Common myeloid progenitor, CD34-positive (primary cell): ENCODE measurements around the gene TMEM89.

Experiments
- CTCF ChIA-PET: fragments of 350-600 bp; sonication (Branson Sonifier 250); formaldehyde crosslinking; loops from one replicate; lab custom pipeline; 2021; ENCODE audit warnings: antibody characterized with exemption; lab: Charles Lee
- POLR2A ChIA-PET: fragments of 350-600 bp; sonication (Branson Sonifier 250); formaldehyde crosslinking; loops from one replicate; lab custom pipeline; 2021; ENCODE audit warnings: antibody characterized with exemption; lab: Charles Lee
- DNase-seq, 3 donors: peaks; one replicate each; pipeline versions ENCODE4 v3.0.0 to v3.0.0-alpha.2; 2013
- H3K27ac ChIP-seq, 2 experiments: 1 replicate in 1 of 2; 2 replicates in 1 of 2; pipeline ENCODE4 v1.7.0; 2013; ENCODE audit warnings: inconsistent platforms in 2 of 2, low read length in 2 of 2, mild to moderate bottlenecking in 2 of 2, low read depth in 1 of 2, moderate library complexity in 1 of 2; ENCODE audit not compliant: severe bottlenecking in 2 of 2, insufficient read depth in 1 of 2, poor library complexity in 1 of 2
- H3K27me3 ChIP-seq, 5 experiments: replicated peaks in 2 of 5; 1 replicate in 3 of 5; 2 replicates in 2 of 5; pipeline versions ENCODE4 v1.6.1 to v1.7.0; 2013; ENCODE audit warnings: low read length in 4 of 5, mild to moderate bottlenecking in 2 of 5, moderate library complexity in 2 of 5, inconsistent platforms in 1 of 5; ENCODE audit not compliant: insufficient read depth in 5 of 5, control insufficient read depth in 4 of 5
- H3K36me3 ChIP-seq, 4 experiments: 1 replicate in 2 of 4; 2 replicates in 2 of 4; pipeline versions ENCODE4 v1.6.1 to v1.7.0; 2013; ENCODE audit warnings: low read length in 3 of 4, control low read depth in 1 of 4, mild to moderate bottlenecking in 1 of 4; ENCODE audit not compliant: control insufficient read depth in 4 of 4, insufficient read depth in 4 of 4
- H3K4me1 ChIP-seq, 4 experiments: 1 replicate in 3 of 4; 2 replicates in 1 of 4; pipeline versions ENCODE4 v1.6.1 to v1.7.1; 2013; ENCODE audit warnings: low read length in 3 of 4, mild to moderate bottlenecking in 3 of 4, control low read depth in 1 of 4, inconsistent platforms in 1 of 4, moderate library complexity in 1 of 4; ENCODE audit not compliant: control insufficient read depth in 4 of 4, insufficient read depth in 4 of 4; ENCODE audit errors: control extremely low read depth in 1 of 4
- H3K4me3 ChIP-seq, 7 experiments: 1 replicate in 4 of 7; 2 replicates in 3 of 7; pipeline versions ENCODE4 v1.5.1 to v1.7.0; 2013; ENCODE audit warnings: mild to moderate bottlenecking in 7 of 7, low read length in 6 of 7, moderate library complexity in 6 of 7, inconsistent platforms in 2 of 7, low read depth in 2 of 7, control low read depth in 1 of 7; ENCODE audit not compliant: insufficient read depth in 4 of 7, control insufficient read depth in 1 of 7; ENCODE audit errors: extremely low read depth in 1 of 7
- H3K9me3 ChIP-seq, 5 experiments: 1 replicate in 4 of 5; 2 replicates in 1 of 5; pipeline versions ENCODE4 v1.6.1 to v1.7.1; 2013; ENCODE audit warnings: low read length in 4 of 5, mild to moderate bottlenecking in 2 of 5, inconsistent platforms in 1 of 5, low read depth in 1 of 5, moderate library complexity in 1 of 5; ENCODE audit not compliant: control insufficient read depth in 4 of 5, insufficient read depth in 2 of 5; ENCODE audit errors: control extremely low read depth in 1 of 5
- WGBS: methylation state at CpG from one replicate; pipeline ENCODE4 v1.1.5; 2013; ENCODE audit not compliant: insufficient coverage; 5-methylcytosine and 5-hydroxymethylcytosine counted together

TMEM89 gene

GRCh38 chr3:48600711-48601621 lies 20.6 kb downstream of the TMEM89 start:
- 96% methylated on average over 19 of the region's 19 CpGs for WGBS
- ChIA-PET POLR2A (no interaction called here), CTCF (interaction anchor here (1.4 kb wide), 1 partner anchor 41 kb away, joined by 7 read pairs; no protein-coding TSS in a partner anchor)
- Histone ChIP-seq H3K27me3 (peaks cover 0 to 9% (median 3%) of the 10 kb centered on the region in 5 experiments), H3K4me1 (no peaks in the 10 kb centered on the region), H3K9me3 (no peaks in the 10 kb centered on the region), H3K36me3 (peaks cover 24 to 86% (median 62%) of the 10 kb centered on the region in 4 experiments), H3K4me3 (no peak overlapping the region), H3K27ac (no peak overlapping the region)
- no peak for DNase-seq

- POLR2A ChIA-PET, result interaction anchor here (0.5 kb wide), 1 partner anchor 43 kb away, joined by 3 read pairs; no protein-coding TSS in a partner anchor
- CTCF ChIA-PET, result no interaction called here
- H3K27ac ChIP-seq, result no peak overlapping the region
Measured at GRCh38 chr3:48599509-48600285, 21.9 kb downstream of the TMEM89 start.

DNA sequence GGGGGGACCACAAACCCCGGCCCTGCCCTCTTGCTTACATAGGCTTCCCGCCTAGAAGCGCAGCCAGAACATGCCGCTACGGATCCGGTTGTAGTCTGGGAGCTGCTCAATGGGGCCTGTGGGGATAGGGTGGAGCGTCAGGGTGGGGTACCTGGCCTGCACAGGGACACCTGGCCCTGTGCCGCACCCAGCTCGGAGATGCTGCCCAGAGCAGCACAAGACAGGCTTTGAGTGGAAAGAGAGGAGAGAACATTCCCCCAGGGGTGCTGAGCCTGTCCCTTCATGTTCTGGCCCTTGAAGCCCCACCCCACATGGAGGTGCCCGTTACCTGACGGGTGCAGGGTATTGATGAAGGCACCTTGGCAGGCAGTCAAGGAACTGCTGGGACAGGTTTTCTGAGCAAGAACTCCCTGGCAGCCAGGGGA lies 22.5 kb downstream of the TMEM89 start:
- ChIA-PET POLR2A (interaction anchor here (0.5 kb wide), 1 partner anchor 44 kb away, joined by 3 read pairs; no protein-coding TSS in a partner anchor), CTCF (no interaction called here)
- no peak for DNase-seq
- peaks cover 0 to 12% (median 4%) of the 10 kb centered on the region in 4 experiments for H3K4me1 ChIP-seq
- H3K9me3 ChIP-seq, result no peaks in the 10 kb centered on the region
- no peak overlapping the region for H3K27ac ChIP-seq
- peaks cover 0 to 27% (median 12%) of the 10 kb centered on the region in 5 experiments for H3K27me3 ChIP-seq
- peaks cover 20 to 67% (median 47%) of the 10 kb centered on the region in 4 experiments for H3K36me3 ChIP-seq
- 99% methylated on average over 9 of the region's 11 CpGs for WGBS
- H3K4me3 ChIP-seq, result no peak overlapping the region

More at GRCh38 chr3:48599509-48600285, 21.9 kb downstream of the TMEM89 start:
- Histone ChIP-seq H3K9me3 (no peaks in the 10 kb centered on the region), H3K4me3 (no peak overlapping the region), H3K27me3 (peaks cover 0 to 21% (median 6%) of the 10 kb centered on the region in 5 experiments), H3K4me1 (peaks cover 0 to 8% (median 2%) of the 10 kb centered on the region in 4 experiments), H3K36me3 (peaks cover 20 to 73% (median 52%) of the 10 kb centered on the region in 4 experiments)
- 96% methylated on average over 4 of the region's 12 CpGs for WGBS
- DNase-seq, result no peak

GRCh38 chr3:48598323-48599076 lies 23.1 kb downstream of the TMEM89 start:
- Histone ChIP-seq H3K27ac (no peak overlapping the region), H3K9me3 (no peaks in the 10 kb centered on the region), H3K36me3 (peaks cover 20 to 61% (median 41%) of the 10 kb centered on the region in 4 experiments), H3K4me3 (no peak overlapping the region), H3K4me1 (peaks cover 0 to 12% (median 4%) of the 10 kb centered on the region in 4 experiments), H3K27me3 (peaks cover 0 to 33% (median 15%) of the 10 kb centered on the region in 5 experiments)
- ChIA-PET POLR2A (interaction anchor here (0.5 kb wide), 1 partner anchor 44 kb away, joined by 3 read pairs; no protein-coding TSS in a partner anchor), CTCF (no interaction called here)
- 96% methylated on average over 4 of the region's 5 CpGs for WGBS
- no peak for DNase-seq

DNA sequence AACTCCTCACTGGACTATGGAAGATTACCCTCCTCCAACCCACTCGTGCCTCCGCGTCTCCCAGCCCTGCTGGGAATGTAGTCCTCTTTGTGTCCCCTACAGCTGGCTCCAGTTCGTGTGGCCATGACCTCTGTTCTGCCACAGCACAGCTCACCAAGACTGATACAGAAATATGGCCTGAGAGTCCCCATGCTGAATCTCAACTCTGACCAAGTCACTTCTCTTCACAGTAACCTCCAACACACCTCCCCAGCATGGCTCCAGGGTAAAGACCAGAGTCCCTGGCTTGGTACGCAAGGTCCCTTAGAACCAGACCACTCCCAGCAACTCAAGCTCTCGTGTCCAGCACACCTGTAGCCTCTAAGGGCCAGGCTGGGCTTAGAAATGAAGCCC lies 24.2 kb downstream of the TMEM89 start:
- H3K36me3 ChIP-seq, result peaks cover 17 to 50% (median 32%) of the 10 kb centered on the region in 4 experiments

DNA sequence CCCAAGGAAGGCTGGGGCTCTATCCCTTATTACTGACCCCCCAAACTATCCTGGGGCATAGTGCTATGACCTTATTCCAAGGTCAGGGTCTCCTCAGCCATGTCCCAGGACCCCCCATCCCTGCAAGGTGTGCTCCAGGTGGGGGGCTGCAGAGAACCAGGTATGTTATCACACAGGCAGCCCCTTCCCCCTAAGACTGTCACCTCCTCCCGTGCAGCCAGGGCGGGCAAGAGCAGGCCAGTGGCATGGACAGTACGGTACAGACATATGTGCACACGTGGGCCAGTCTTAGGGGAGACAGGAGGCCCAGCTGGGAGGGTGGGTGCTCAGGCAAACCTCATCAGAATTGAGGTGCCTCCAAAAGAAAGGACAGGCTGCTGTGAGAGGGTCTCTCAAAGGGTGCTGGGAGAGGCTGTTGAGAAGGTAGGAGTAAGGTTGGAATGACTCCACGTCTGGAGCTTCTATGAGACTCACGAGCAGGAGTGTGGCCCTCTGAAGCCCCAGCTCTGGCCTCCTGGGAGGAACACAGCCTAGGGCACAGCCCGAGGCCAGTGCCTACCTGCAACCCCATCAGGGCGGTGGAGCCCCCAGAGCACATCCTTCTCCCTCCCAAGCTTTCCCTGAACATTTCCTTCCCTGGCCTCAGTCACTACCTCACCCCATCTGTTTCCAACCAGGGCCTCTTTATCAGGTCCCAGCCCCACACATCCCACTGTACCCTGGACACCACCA lies 24.7 kb downstream of the TMEM89 start:
- Histone ChIP-seq H3K4me3 (no peak overlapping the region), H3K27ac (no peak overlapping the region)
- CTCF ChIA-PET, result no interaction called here

More for the DNA sequence above, 24.2 kb downstream of the TMEM89 start:
- POLR2A ChIA-PET, result interaction anchor here (0.6 kb wide), 1 partner anchor 309 kb away, joined by 3 read pairs; no protein-coding TSS in a partner anchor
- Histone ChIP-seq H3K4me1 (peaks cover 0 to 12% (median 4%) of the 10 kb centered on the region in 4 experiments), H3K27ac (no peak overlapping the region), H3K4me3 (no peak overlapping the region), H3K27me3 (peaks cover 0 to 42% (median 18%) of the 10 kb centered on the region in 5 experiments), H3K9me3 (no peaks in the 10 kb centered on the region)
- no peak for DNase-seq
- WGBS, result 85% methylated on average over 6 of the region's 6 CpGs
- CTCF ChIA-PET, result no interaction called here

More for the DNA sequence above, 24.7 kb downstream of the TMEM89 start:
- H3K4me1 ChIP-seq, result peaks cover 0 to 12% (median 4%) of the 10 kb centered on the region in 4 experiments
- H3K9me3 ChIP-seq, result no peaks in the 10 kb centered on the region
- DNase-seq, result no peak
- WGBS, result 80% methylated on average over 5 of the region's 8 CpGs
- H3K27me3 ChIP-seq, result peaks cover 0 to 42% (median 18%) of the 10 kb centered on the region in 5 experiments
- peaks cover 17 to 46% (median 31%) of the 10 kb centered on the region in 4 experiments for H3K36me3 ChIP-seq
- POLR2A ChIA-PET, result interaction anchor here (0.6 kb wide), 1 partner anchor 309 kb away, joined by 3 read pairs; no protein-coding TSS in a partner anchor
